GM19035 (cell line): ENCODE results near the gene HJURP.

Experiments used
- ATAC-seq: cut with Tn5 transposase; IDR thresholded peaks from one replicate; pipeline ENCODE4 v1.9.1; 2021; ENCODE audit not compliant: unreplicated experiment

Gene HJURP

DNA sequence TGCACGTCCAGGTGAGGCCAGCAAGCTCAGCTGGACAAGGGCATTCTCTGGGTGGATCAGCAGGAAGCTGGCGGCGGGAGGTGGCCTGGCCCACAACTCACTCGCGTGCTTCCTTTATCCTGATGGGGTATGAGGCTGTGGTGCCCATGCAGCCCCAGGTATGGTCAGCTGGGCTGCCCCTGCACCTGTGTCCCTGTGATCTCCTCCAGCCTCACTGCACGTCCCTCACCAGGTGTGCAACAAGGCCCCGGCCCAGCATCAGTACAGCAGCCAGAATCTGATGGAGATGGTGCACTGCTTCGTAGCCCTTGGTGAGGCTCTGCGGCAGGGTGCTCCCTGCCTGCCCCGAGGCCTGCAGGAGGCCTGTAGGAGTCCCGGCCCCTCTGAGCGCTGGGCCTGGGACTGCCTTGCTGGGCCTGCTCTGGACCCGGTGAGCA, 58.6 kb downstream of the HJURP start:
- no peak for ATAC-seq

DNA sequence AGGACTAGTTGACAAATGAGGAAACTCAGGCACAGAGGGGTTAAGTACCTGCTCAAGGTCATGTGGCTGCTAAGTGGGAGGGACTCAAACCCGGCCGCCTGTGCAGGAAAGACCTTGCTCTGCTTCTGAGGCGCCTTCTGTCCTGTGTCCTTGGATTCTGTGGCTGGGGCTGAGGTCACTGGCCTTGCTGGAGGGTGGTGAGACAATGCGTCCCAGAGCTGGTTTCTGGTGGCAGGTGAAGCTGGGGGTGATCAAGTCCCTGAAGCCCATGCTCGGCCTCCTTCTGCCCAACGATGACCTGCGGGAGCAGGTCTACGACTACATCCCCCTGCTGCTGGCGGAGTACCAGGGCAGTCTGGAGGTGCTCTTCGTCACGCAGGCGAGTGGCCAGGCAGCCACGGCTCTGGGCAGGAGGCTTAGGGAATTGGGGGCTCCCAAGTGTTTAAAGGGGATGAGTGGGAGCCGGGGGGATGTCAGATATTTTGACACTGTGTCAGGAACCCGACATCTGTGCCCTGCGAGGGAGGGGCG, 60.1 kb downstream of the HJURP start:
- no peak for ATAC-seq

DNA sequence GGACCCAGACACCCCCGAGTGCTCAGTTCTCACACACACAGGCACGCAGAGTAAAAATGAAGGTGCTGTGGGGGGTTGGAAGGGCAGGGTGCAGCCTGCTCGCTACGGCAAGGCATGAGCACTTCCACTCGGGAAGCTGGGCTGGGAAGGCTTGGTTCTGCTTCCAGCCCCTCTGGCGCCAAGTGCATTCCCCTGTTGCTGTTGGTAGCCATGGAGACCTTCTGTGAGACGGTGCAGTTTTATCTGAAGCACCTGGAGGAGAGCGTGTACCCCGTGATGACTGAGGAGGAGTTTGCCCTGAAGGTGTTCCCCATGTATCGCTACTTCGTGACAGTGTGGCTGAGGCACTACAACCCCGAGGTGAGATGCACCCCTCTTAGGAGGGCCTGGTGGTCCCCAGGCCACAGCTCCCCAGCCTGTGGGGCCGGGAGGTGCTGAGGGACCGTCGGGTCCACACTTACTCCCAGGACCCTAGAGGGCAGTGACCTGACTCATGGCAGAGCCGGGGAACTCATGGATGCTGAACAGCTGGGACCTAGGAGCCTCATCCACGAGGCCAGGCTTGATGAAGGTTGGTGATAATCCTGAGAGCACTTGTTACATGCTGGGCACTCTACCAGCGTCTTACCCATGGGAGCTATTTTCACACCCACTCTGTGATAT, 60.7 kb downstream of the HJURP start:
- ATAC-seq: no peak

DNA sequence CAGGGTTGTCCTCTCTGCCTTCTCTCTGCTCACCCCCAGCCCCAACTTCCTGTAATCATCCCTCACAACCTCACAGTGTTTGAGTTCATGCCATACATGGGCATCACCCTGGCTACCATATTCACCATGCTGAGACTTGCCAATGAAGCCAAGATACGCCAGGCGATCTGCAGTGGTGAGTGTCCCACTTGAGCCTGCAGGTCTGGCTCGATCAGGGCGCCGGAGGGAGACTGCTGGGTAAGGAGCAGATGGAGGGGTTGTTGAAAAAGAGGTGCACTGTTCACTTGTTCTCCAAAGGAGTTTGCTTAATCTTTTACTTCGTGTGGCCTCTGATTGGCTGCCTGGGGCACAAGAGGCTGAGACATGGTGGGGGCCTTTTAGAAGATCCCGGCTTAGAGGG, 61.6 kb downstream of the HJURP start:
- no peak for ATAC-seq

DNA sequence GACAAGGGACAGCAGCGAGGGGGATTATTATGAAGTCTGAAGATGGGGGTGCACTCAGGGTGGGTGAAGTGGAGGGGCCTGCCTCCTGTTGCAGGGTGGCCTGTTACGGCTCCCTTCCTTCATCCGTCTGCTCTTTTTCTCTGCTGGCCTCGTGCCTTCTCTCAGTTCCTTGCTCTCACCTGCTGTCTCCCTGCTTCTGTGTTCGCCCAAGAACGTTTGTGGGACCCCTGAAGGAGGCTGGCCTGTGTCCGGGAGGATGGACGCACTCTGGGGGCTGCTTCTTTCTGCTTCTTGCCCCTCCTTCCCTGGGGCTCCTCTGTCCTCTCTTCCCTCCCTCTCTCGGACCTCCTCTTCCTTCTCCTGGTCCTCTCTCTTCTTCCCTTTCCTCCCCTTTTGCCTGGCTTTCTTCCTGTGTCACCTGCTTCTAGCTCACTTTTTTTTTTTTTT, 62.4 kb downstream of the HJURP start:
- ATAC-seq: no peak

DNA sequence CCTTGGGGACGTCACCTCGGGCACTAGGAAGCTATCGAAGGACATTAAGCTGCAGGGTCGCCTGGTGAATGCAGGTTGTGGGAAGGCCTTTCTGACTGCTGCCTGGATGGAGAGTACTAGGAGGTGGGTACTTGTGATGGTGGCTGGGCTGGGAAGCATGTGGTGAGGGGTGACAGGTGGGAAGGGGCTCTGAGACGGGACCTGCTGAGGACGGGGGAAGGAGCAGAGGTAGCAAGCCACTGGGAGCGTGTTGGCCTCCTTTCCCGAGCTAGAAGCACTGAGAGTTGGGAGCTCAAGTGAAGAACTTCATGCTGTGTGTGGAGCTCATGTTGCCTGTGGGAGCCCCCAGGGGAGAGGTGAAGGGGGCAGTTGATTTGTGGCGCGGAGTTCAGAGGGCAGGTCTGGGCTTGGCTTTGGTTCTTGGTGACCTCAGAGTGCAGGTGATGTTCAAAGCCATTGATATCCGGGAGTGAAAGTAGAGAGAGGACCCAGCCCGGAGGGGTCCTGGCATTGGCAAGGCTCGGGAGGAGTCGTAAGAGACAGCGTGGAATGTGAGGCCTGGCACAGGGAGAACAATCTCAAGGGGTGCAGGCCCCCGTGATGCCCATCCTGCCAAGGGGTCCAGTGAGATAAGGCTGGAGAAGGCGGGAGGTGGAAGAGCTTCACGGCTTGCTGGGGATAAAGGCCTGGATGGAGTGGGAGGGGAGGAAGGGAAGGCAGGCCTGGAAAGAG, 63.0 kb downstream of the HJURP start:
- no peak for ATAC-seq

DNA sequence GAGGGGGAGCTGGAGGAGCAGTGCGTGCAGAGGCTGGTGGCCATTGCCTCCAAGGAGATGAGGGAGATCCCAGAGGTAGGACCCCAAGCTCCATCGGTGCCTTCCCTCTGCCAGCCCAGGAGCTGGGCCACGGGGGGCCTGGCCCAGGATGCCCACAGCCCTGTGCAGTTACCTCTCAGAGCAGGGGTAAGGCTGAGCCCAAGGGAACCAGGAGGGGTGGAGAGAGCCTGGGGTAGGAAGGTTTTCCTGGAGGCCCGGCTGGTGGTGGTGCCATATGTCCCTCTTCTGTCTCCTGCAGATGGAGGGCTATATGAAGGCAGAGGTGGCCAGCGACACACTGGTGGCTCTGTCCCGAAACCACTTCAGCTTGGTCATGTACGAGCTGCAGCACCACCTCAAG, 64.8 kb downstream of the HJURP start:
- ATAC-seq: no peak
